GM18870 (cell line): Measurements from ENCODE around the gene TMEM119.
"Not testable (repeated sequence)": the region's sequence is repeated elsewhere in the genome, so short reads cannot be mapped to it uniquely, and the experiment has no call there.

Experiments used
- ATAC-seq: cut with Tn5 transposase; IDR thresholded peaks from one replicate; pipeline ENCODE4 v1.9.1; 2021; ENCODE audit warnings: moderate library complexity; ENCODE audit not compliant: unreplicated experiment

The TMEM119 gene

GRCh38 chr12:108586306-108586705 lies 11.6 kb downstream of the TMEM119 start:
- no peak for ATAC-seq

- no peak for ATAC-seq
These were observed 12.0 kb downstream of the TMEM119 start for GRCh38 chr12:108585864-108586263.

GRCh38 chr12:108584456-108585065 lies 13.3 kb downstream of the TMEM119 start:
- ATAC-seq: no peak

GRCh38 chr12:108583991-108584390 lies 13.9 kb downstream of the TMEM119 start:
- ATAC-seq: no peak

GRCh38 chr12:108582978-108583770 lies 14.7 kb downstream of the TMEM119 start:
- no peak for ATAC-seq

GRCh38 chr12:108582509-108582908 lies 15.4 kb downstream of the TMEM119 start:
- ATAC-seq: no peak

GRCh38 chr12:108581311-108582227 lies 16.3 kb downstream of the TMEM119 start:
- no peak for ATAC-seq

GRCh38 chr12:108580531-108580930 lies 17.4 kb downstream of the TMEM119 start:
- no peak for ATAC-seq

GRCh38 chr12:108578813-108579212 lies 19.1 kb downstream of the TMEM119 start:
- ATAC-seq: no peak

GRCh38 chr12:108578264-108578663 lies 19.6 kb downstream of the TMEM119 start:
- ATAC-seq: no peak

GRCh38 chr12:108577458-108577857 lies 20.4 kb downstream of the TMEM119 start:
- no peak for ATAC-seq

GRCh38 chr12:108576660-108577234 lies 21.1 kb downstream of the TMEM119 start:
- ATAC-seq: no peak

GRCh38 chr12:108575199-108575912 lies 22.5 kb downstream of the TMEM119 start:
- no peak for ATAC-seq

- ATAC-seq: not testable (repeated sequence)
These were observed 23.6 kb downstream of the TMEM119 start for GRCh38 chr12:108574276-108574675.

- ATAC-seq: no peak
These were observed 24.6 kb downstream of the TMEM119 start for GRCh38 chr12:108573317-108573716.

- peak; percentile 18 for ATAC-seq
These were observed 25.6 kb downstream of the TMEM119 start for GRCh38 chr12:108572166-108572790.

- no peak for ATAC-seq
These were observed 26.2 kb downstream of the TMEM119 start for GRCh38 chr12:108571609-108572165.

- ATAC-seq: no peak
These were observed 26.9 kb downstream of the TMEM119 start for GRCh38 chr12:108570743-108571608.
